H54 (cell line): ENCODE measurements around the gene RACGAP1.
A peak's percentile ranks its signal among the peaks of the same experiment; 100 is the strongest.

Experiments
- DNase-seq: peaks from one replicate; pipeline ENCODE4 v3.0.0; 2011; ENCODE audit warnings: low spot score, mixed read lengths; ENCODE audit not compliant: insufficient read length
- FAIRE-seq: peaks from 3 replicates; lab custom pipeline; 2011; peaks lifted over from hg19 to GRCh38; lab: Jason Lieb, UNC
- POLR2A ChIP-seq: IDR thresholded peaks from 2 replicates; pipeline ENCODE4 v1.6.1; 2011; ENCODE audit warnings: low read depth, mild to moderate bottlenecking, low read length

RACGAP1 gene

GRCh38 chr12:50060120-50060468, 34.8 kb upstream of the RACGAP1 start:
- FAIRE-seq (no peak), DNase-seq (no peak)
- TF ChIP-seq POLR2A, result no peak

GRCh38 chr12:50059440-50060119, 34.3 kb upstream of the RACGAP1 start:
- FAIRE-seq, result no peak
- no peak for DNase-seq
- TF ChIP-seq POLR2A, result no peak

- DNase-seq (no peak), FAIRE-seq (no peak)
- no peak for TF ChIP-seq POLR2A
These were observed 33.5 kb upstream of the RACGAP1 start for GRCh38 chr12:50058743-50059312.

- no peak for DNase-seq
- TF ChIP-seq POLR2A, result no peak
- FAIRE-seq, result no peak
These were observed 32.8 kb upstream of the RACGAP1 start for GRCh38 chr12:50057896-50058670.

GRCh38 chr12:50057000-50057841, 31.9 kb upstream of the RACGAP1 start, which contains the start of gene ASIC1:
TSS of gene ASIC1 (plus strand) at chr12:50057596. CDS start at chr12:50058767, 1,171 bp downstream.
- DNase-seq (peak; percentile 75), FAIRE-seq (no peak)
- no peak for TF ChIP-seq POLR2A

- DNase-seq (no peak), FAIRE-seq (no peak)
- no peak for TF ChIP-seq POLR2A
These were observed 31.3 kb upstream of the RACGAP1 start for GRCh38 chr12:50056639-50056976.

- DNase-seq (peak; percentile 93), FAIRE-seq (no peak)
- no peak for TF ChIP-seq POLR2A
These were observed 30.7 kb upstream of the RACGAP1 start for GRCh38 chr12:50055831-50056638.

- no peak for DNase-seq
- TF ChIP-seq POLR2A, result no peak
- no peak for FAIRE-seq
These were observed 28.3 kb upstream of the RACGAP1 start for GRCh38 chr12:50053583-50053982.

GRCh38 chr12:50052964-50053363, 27.7 kb upstream of the RACGAP1 start:
- no peak for TF ChIP-seq POLR2A
- DNase-seq, result no peak
- FAIRE-seq, result no peak

- FAIRE-seq (no peak), DNase-seq (no peak)
- TF ChIP-seq POLR2A, result no peak
These were observed 27.2 kb upstream of the RACGAP1 start for GRCh38 chr12:50052544-50052943.

- TF ChIP-seq POLR2A, result no peak
- FAIRE-seq (no peak), DNase-seq (no peak)
These were observed 26.0 kb upstream of the RACGAP1 start for GRCh38 chr12:50051101-50051806.

GRCh38 chr12:50050410-50051098, 25.3 kb upstream of the RACGAP1 start:
- DNase-seq (no peak), FAIRE-seq (no peak)
- TF ChIP-seq POLR2A, result no peak

GRCh38 chr12:50050119-50050385, 24.8 kb upstream of the RACGAP1 start:
- DNase-seq (no peak), FAIRE-seq (no peak)
- no peak for TF ChIP-seq POLR2A
